ENCODE data around the gene MYO18A.

MYO18A gene

DNA sequence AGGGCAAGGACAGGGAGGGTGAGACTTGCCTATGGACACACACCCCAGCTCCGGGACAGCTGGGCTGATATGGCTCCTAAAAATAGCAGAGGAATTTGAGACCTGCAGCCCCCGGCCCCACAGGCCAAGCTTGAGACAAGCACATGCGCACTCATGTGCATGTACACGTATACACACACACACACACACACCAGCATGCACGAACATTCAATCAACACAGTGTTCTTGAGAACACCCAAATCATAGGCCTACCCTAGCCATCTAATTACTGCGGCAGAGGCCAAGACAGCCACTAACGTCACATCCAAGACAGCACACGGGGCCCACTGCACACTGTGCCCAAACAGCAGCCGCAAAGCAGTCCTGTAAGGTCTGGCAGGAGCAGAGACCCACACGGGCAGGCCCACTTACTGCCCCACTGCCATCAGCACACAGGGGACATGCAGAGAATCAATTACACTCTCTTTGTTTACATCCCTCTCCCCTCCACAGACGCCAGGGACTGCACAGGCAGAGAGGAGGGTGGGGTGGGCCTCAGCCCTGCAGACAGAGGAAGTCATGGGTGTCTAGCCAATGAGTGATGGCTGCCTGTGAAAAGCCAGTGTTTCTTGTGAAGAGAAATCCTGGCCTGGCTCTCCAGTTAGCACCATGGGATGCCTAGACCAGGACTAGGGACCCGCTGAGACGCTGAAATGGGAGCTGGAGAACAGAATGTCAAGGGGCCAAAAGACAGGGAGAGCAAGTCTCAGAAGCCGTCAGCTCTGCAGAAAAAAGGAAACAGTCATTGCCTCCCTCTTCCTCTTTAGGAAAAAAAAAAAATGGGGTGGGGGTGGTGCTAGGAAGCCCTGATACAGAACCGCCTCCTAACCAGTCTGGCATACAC lies 39.3 kb downstream of the MYO18A start (continued):
- TF ChIP-seq YY2 (tag by site-specific recombination; IDR thresholded peaks at IDR 0.05) (no peak), ZNF37A (tag by site-specific recombination; IDR thresholded peaks at IDR 0.05) (no peak), ZFP3 (tag by site-specific recombination; IDR thresholded peaks at IDR 0.05; ENCODE audit: low read depth) (no peak), ZNF623 (tag by site-specific recombination; IDR thresholded peaks at IDR 0.05) (no peak), ZEB2 (tag by site-specific recombination; IDR thresholded peaks at IDR 0.05) (no peak), ZBTB8A (tag by site-specific recombination; IDR thresholded peaks at IDR 0.05) (no peak), ZNF776 (tag by site-specific recombination; IDR thresholded peaks at IDR 0.05; ENCODE audit: borderline replicate concordance) (no peak), ZNF391 (tag by site-specific recombination; IDR thresholded peaks at IDR 0.05; ENCODE audit: borderline replicate concordance, low read depth) (no peak), MZF1 (tag by site-specific recombination; IDR thresholded peaks at IDR 0.05; ENCODE audit: borderline replicate concordance) (no peak), ZFP41 (tag by site-specific recombination; IDR thresholded peaks at IDR 0.05; ENCODE audit: borderline replicate concordance) (no peak), SP3 (tag by site-specific recombination; IDR thresholded peaks at IDR 0.05) (no peak), OVOL3 (tag by site-specific recombination; IDR thresholded peaks at IDR 0.05) (no peak), ZBTB20 (tag by site-specific recombination; IDR thresholded peaks at IDR 0.05) (peak; percentile 34), ZNF211 (tag by site-specific recombination; IDR thresholded peaks at IDR 0.05; ENCODE audit: low read depth) (no peak), ZNF658 (tag by site-specific recombination; IDR thresholded peaks at IDR 0.05) (no peak), ZNF155 (tag by site-specific recombination; IDR thresholded peaks at IDR 0.05) (no peak), ZNF791 (tag by site-specific recombination; IDR thresholded peaks at IDR 0.05) (no peak), WT1 (tag by site-specific recombination; IDR thresholded peaks at IDR 0.05) (no peak), ZNF621 (tag by site-specific recombination; IDR thresholded peaks at IDR 0.05) (no peak), ZNF335 (tag by site-specific recombination; conservative IDR thresholded peaks at IDR 0.05) (peak; percentile 58), ZNF585B (tag by site-specific recombination; IDR thresholded peaks at IDR 0.05) (no peak), RBAK (tag by site-specific recombination; IDR thresholded peaks at IDR 0.05) (no peak), KLF9 (tag by site-specific recombination; IDR thresholded peaks at IDR 0.05; ENCODE audit: low read depth) (no peak), ZNF514 (tag by site-specific recombination; IDR thresholded peaks at IDR 0.05) (no peak), GLI4 (tag by site-specific recombination; IDR thresholded peaks at IDR 0.05) (no peak)
- TF ChIP-seq, protein P1, sequence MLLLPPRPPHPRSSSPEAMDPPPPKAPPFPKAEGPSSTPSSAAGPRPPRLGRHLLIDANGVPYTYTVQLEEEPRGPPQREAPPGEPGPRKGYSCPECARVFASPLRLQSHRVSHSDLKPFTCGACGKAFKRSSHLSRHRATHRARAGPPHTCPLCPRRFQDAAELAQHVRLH (tag by site-specific recombination; IDR thresholded peaks at IDR 0.05): no peak
- TF ChIP-seq, protein P2, sequence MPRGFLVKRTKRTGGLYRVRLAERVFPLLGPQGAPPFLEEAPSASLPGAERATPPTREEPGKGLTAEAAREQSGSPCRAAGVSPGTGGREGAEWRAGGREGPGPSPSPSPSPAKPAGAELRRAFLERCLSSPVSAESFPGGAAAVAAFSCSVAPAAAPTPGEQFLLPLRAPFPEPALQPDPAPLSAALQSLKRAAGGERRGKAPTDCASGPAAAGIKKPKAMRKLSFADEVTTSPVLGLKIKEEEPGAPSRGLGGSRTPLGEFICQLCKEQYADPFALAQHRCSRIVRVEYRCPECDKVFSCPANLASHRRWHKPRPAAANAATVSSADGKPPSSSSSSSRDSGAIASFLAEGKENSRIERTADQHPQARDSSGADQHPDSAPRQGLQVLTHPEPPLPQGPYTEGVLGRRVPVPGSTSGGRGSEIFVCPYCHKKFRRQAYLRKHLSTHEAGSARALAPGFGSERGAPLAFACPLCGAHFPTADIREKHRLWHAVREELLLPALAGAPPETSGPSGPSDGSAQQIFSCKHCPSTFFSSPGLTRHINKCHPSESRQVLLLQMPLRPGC (tag by site-specific recombination; IDR thresholded peaks at IDR 0.05): no peak
- TF ChIP-seq, protein P3, sequence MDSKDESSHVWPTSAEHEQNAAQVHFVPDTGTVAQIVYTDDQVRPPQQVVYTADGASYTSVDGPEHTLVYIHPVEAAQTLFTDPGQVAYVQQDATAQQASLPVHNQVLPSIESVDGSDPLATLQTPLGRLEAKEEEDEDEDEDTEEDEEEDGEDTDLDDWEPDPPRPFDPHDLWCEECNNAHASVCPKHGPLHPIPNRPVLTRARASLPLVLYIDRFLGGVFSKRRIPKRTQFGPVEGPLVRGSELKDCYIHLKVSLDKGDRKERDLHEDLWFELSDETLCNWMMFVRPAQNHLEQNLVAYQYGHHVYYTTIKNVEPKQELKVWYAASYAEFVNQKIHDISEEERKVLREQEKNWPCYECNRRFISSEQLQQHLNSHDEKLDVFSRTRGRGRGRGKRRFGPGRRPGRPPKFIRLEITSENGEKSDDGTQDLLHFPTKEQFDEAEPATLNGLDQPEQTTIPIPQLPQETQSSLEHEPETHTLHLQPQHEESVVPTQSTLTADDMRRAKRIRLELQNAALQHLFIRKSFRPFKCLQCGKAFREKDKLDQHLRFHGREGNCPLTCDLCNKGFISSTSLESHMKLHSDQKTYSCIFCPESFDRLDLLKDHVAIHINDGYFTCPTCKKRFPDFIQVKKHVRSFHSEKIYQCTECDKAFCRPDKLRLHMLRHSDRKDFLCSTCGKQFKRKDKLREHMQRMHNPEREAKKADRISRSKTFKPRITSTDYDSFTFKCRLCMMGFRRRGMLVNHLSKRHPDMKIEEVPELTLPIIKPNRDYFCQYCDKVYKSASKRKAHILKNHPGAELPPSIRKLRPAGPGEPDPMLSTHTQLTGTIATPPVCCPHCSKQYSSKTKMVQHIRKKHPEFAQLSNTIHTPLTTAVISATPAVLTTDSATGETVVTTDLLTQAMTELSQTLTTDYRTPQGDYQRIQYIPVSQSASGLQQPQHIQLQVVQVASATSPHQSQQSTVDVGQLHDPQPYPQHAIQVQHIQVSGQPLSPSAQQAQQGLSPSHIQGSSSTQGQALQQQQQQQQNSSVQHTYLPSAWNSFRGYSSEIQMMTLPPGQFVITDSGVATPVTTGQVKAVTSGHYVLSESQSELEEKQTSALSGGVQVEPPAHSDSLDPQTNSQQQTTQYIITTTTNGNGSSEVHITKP (tag by site-specific recombination; IDR thresholded peaks at IDR 0.05): 0 out of 2 replicates have a peak, but pooled peaks have one; percentile 16
- TF ChIP-seq, protein P4, sequence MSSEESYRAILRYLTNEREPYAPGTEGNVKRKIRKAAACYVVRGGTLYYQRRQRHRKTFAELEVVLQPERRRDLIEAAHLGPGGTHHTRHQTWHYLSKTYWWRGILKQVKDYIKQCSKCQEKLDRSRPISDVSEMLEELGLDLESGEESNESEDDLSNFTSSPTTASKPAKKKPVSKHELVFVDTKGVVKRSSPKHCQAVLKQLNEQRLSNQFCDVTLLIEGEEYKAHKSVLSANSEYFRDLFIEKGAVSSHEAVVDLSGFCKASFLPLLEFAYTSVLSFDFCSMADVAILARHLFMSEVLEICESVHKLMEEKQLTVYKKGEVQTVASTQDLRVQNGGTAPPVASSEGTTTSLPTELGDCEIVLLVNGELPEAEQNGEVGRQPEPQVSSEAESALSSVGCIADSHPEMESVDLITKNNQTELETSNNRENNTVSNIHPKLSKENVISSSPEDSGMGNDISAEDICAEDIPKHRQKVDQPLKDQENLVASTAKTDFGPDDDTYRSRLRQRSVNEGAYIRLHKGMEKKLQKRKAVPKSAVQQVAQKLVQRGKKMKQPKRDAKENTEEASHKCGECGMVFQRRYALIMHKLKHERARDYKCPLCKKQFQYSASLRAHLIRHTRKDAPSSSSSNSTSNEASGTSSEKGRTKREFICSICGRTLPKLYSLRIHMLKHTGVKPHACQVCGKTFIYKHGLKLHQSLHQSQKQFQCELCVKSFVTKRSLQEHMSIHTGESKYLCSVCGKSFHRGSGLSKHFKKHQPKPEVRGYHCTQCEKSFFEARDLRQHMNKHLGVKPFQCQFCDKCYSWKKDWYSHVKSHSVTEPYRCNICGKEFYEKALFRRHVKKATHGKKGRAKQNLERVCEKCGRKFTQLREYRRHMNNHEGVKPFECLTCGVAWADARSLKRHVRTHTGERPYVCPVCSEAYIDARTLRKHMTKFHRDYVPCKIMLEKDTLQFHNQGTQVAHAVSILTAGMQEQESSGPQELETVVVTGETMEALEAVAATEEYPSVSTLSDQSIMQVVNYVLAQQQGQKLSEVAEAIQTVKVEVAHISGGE (tag by site-specific recombination; conservative IDR thresholded peaks at IDR 0.05; ENCODE audit: low read depth): no peak
- TF ChIP-seq, protein P5, sequence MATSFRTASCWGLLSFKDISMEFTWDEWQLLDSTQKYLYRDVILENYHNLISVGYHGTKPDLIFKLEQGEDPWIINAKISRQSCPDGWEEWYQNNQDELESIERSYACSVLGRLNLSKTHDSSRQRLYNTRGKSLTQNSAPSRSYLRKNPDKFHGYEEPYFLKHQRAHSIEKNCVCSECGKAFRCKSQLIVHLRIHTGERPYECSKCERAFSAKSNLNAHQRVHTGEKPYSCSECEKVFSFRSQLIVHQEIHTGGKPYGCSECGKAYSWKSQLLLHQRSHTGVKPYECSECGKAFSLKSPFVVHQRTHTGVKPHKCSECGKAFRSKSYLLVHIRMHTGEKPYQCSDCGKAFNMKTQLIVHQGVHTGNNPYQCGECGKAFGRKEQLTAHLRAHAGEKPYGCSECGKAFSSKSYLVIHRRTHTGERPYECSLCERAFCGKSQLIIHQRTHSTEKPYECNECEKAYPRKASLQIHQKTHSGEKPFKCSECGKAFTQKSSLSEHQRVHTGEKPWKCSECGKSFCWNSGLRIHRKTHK (tag by site-specific recombination; IDR thresholded peaks at IDR 0.05): no peak

Data from HEK293 (cell line).